GM04503 (cell line): Measurements from ENCODE around the gene LRRC8C.
"Not testable (repeated sequence)": the region's sequence is repeated elsewhere in the genome, so short reads cannot be mapped to it uniquely, and the experiment has no call there.

Experiments
- DNase-seq: peaks from one replicate; pipeline ENCODE4 v3.0.0-alpha.2; 2012; ENCODE audit warnings: low read depth

The LRRC8C gene

GRCh38 chr1:89704014-89704413, 71.1 kb downstream of the LRRC8C start:
- DNase-seq = no peak

GRCh38 chr1:89704885-89705284, 72.0 kb downstream of the LRRC8C start:
- not testable (repeated sequence) for DNase-seq

- no peak for DNase-seq
These were observed 73.2 kb downstream of the LRRC8C start for GRCh38 chr1:89705901-89706699.

GRCh38 chr1:89706700-89707012, 73.7 kb downstream of the LRRC8C start:
- DNase-seq = no peak

GRCh38 chr1:89708751-89709375, 75.9 kb downstream of the LRRC8C start:
- no peak for DNase-seq

- DNase-seq = no peak
These were observed 77.7 kb downstream of the LRRC8C start for GRCh38 chr1:89710498-89711139.

GRCh38 chr1:89711140-89711778, 78.3 kb downstream of the LRRC8C start:
- DNase-seq = no peak

- DNase-seq = no peak
These were observed 79.5 kb downstream of the LRRC8C start for GRCh38 chr1:89712420-89712819.

GRCh38 chr1:89715677-89716076, 82.8 kb downstream of the LRRC8C start:
- no peak for DNase-seq

- no peak for DNase-seq
These were observed 86.8 kb downstream of the LRRC8C start for GRCh38 chr1:89719502-89720306.

- no peak for DNase-seq
These were observed 87.9 kb downstream of the LRRC8C start for GRCh38 chr1:89720839-89721238.

GRCh38 chr1:89721351-89721750, 88.4 kb downstream of the LRRC8C start:
- no peak for DNase-seq

GRCh38 chr1:89723144-89723543, 90.2 kb downstream of the LRRC8C start:
- DNase-seq = no peak

- DNase-seq = no peak
These were observed 90.9 kb downstream of the LRRC8C start for GRCh38 chr1:89723863-89724262.

GRCh38 chr1:89724369-89725010, 91.6 kb downstream of the LRRC8C start:
- DNase-seq = no peak

- peak; percentile 59 for DNase-seq
These were observed 92.1 kb downstream of the LRRC8C start for GRCh38 chr1:89725011-89725370.

GRCh38 chr1:89725631-89726030, 92.7 kb downstream of the LRRC8C start:
- no peak for DNase-seq

- no peak for DNase-seq
These were observed 94.8 kb downstream of the LRRC8C start for GRCh38 chr1:89727517-89728312.

- DNase-seq = no peak
These were observed 95.5 kb downstream of the LRRC8C start for GRCh38 chr1:89728381-89728780.

GRCh38 chr1:89732206-89732605, 99.3 kb downstream of the LRRC8C start:
- no peak for DNase-seq
